ENCODE data around the gene LMF1.

- TF ChIP-seq CTCF (IDR thresholded peaks at IDR 0.05; ENCODE audit: low read depth, low read length, poor library complexity, severe bottlenecking), result no peak
- no peak for TF ChIP-seq EZH2phosphoT487 (IDR thresholded peaks at IDR 0.05; ENCODE audit: borderline replicate concordance, low read length)
Observed at GRCh38 chr16:970766-971581, at the start of gene LMF1.

Data from DOHH2 (cell line).